Measurements from ENCODE around the gene CARNS1.

Gene CARNS1

DNA sequence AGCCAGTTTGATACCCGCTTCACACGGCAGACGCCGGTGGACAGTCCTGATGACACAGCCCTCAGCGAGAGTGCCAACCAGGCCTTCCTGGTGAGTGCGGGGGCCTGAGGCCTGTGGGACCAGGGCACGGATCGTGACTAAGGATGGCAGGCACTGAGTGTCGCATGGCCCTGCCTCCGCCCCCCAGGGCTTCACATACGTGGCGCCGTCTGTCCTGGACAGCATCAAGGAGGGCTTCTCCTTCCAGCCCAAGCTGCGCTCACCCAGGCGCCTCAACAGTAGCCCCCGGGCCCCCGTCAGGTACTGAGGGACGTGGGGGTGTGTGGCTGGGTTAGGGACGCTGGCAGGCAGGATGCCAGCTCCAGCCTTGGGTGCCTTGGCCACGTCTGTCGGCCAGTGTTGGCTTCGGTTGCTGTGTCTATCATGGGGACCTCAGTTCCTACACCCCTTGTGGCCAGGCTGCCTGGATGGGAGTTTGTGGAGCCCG, 19.0 kb downstream of the CARNS1 start:
- Histone ChIP-seq H3K27me3 (ENCODE audit: low read length) (no peaks in the 10 kb centered on the region), H3K36me3 (ENCODE audit: low read length) (no peaks in the 10 kb centered on the region), H3K4me3 (ENCODE audit: insufficient read depth, low read length, poor library complexity, severe bottlenecking) (no peak overlapping the region), H3K4me2 (ENCODE audit: low read depth, low read length, poor library complexity, severe bottlenecking) (peak overlapping the region; percentile 99), H3K79me2 (ENCODE audit: insufficient read depth, low read length) (peaks cover 25% of the 10 kb centered on the region; the same call in 1 of the 2 replicates), H3K9me3 (ENCODE audit: insufficient read depth, low read length) (no peaks in the 10 kb centered on the region), H2AFZ (ENCODE audit: low read depth, low read length, severe bottlenecking) (no peak overlapping the region), H3K9ac (ENCODE audit: low read length) (peak overlapping the region; percentile 100), H3K9me2 (replicated peaks; ENCODE audit: insufficient read depth, low read length) (no peaks in the 10 kb centered on the region), H3K27ac (ENCODE audit: low read depth, low read length) (peak overlapping the region; percentile 100), H3F3A (ENCODE audit: insufficient read depth) (peaks cover 56% of the 10 kb centered on the region), H4K20me1 (ENCODE audit: low read depth, low read length) (no peaks in the 10 kb centered on the region)
- TF ChIP-seq, protein P1, sequence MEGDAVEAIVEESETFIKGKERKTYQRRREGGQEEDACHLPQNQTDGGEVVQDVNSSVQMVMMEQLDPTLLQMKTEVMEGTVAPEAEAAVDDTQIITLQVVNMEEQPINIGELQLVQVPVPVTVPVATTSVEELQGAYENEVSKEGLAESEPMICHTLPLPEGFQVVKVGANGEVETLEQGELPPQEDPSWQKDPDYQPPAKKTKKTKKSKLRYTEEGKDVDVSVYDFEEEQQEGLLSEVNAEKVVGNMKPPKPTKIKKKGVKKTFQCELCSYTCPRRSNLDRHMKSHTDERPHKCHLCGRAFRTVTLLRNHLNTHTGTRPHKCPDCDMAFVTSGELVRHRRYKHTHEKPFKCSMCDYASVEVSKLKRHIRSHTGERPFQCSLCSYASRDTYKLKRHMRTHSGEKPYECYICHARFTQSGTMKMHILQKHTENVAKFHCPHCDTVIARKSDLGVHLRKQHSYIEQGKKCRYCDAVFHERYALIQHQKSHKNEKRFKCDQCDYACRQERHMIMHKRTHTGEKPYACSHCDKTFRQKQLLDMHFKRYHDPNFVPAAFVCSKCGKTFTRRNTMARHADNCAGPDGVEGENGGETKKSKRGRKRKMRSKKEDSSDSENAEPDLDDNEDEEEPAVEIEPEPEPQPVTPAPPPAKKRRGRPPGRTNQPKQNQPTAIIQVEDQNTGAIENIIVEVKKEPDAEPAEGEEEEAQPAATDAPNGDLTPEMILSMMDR (IDR thresholded peaks at IDR 0.05; ENCODE audit: insufficient read depth, low read length, poor library complexity, severe bottlenecking) = no peak
- no peak for TF ChIP-seq EZH2phosphoT487 (conservative IDR thresholded peaks at IDR 0.05; ENCODE audit: low read length)

DNA sequence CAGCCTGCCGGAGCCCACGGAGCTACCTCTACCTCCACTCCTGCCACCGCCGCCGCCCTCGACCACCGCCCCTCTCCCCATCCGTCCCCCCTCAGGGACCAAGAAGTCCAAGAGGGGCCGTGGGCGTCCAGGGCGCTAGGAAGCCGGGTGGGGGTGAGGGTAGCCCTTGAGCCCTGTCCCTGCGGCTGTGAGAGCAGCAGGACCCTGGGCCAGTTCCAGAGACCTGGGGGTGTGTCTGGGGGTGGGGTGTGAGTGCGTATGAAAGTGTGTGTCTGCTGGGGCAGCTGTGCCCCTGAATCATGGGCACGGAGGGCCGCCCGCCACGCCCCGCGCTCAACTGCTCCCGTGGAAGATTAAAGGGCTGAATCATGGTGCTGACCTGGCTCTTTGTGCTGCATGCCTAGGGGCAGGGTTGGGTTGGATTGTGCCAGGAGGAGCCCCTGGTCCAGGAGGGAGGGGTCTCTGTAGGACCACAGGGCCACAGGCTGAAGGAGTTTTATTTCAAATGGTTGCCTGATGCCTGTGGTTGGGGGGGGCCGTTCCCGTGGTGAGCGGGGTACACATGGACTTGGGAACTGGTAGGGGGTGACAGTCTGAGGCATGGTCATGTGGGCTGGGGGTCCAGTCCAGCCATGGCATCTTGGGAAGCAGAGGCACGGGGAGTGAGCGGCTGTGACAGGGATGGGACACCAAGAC, 19.7 kb downstream of the CARNS1 start:
- Histone ChIP-seq H3K9me2 (replicated peaks; ENCODE audit: insufficient read depth, low read length) (no peaks in the 10 kb centered on the region), H3K9me3 (ENCODE audit: insufficient read depth, low read length) (no peaks in the 10 kb centered on the region), H3K27me3 (ENCODE audit: low read length) (no peaks in the 10 kb centered on the region), H3K4me3 (ENCODE audit: insufficient read depth, low read length, poor library complexity, severe bottlenecking) (peak overlapping the region; percentile 96), H3K9ac (ENCODE audit: low read length) (peak overlapping the region; percentile 100), H3K4me2 (ENCODE audit: low read depth, low read length, poor library complexity, severe bottlenecking) (peak overlapping the region; percentile 99), H2AFZ (ENCODE audit: low read depth, low read length, severe bottlenecking) (no peak overlapping the region), H3K79me2 (ENCODE audit: insufficient read depth, low read length) (peaks cover 24% of the 10 kb centered on the region; the same call in 1 of the 2 replicates), H3K36me3 (ENCODE audit: low read length) (no peaks in the 10 kb centered on the region), H4K20me1 (ENCODE audit: low read depth, low read length) (no peaks in the 10 kb centered on the region), H3K27ac (ENCODE audit: low read depth, low read length) (peak overlapping the region; percentile 100), H3F3A (ENCODE audit: insufficient read depth) (peaks cover 63% of the 10 kb centered on the region)
- TF ChIP-seq, protein P1 (IDR thresholded peaks at IDR 0.05; ENCODE audit: insufficient read depth, low read length, poor library complexity, severe bottlenecking) = no peak
- TF ChIP-seq EZH2phosphoT487 (conservative IDR thresholded peaks at IDR 0.05; ENCODE audit: low read length) = no peak

DNA sequence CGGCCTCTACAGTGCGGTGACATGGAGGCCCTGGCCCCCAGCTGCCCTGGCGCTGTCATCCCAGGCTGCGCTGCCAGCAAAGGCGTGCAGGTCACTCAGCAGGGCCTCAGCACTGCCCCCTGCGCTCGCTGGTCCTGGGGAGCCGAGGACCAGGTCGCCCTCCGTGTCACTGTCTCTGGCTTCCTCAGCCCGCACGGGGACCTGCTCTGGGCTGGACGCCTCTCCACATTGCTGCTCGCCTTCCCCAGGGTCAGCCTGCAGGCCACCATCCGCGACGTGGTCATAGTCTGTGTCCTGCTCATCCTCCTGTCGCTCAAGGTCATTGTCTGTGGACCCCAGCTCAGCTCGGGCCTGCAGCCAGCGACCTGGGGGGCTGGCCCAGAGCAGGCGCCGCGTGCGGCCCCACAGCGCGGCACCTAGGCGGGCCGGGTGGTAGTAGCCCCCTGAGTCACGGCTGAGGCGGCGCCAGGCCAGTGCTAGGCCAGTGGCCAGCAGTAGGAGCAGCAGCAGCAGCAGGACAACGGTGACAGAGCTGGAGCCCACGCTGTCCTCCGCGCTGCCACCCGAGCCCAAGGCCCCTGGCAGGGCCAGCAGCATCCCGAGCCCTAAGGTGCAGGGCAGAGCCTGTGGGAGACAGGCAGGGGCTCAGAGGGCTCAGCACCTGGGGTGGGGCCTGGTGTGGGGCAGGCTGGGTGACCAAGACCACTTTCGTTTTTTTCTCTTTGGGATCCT, 20.4 kb downstream of the CARNS1 start:
- Histone ChIP-seq H3K36me3 (ENCODE audit: low read length) (no peaks in the 10 kb centered on the region), H3F3A (ENCODE audit: insufficient read depth) (peaks cover 70% of the 10 kb centered on the region), H3K9me3 (ENCODE audit: insufficient read depth, low read length) (no peaks in the 10 kb centered on the region), H3K9me2 (replicated peaks; ENCODE audit: insufficient read depth, low read length) (no peaks in the 10 kb centered on the region), H3K27ac (ENCODE audit: low read depth, low read length) (peak overlapping the region; percentile 100), H2AFZ (ENCODE audit: low read depth, low read length, severe bottlenecking) (no peak overlapping the region), H3K79me2 (ENCODE audit: insufficient read depth, low read length) (peaks cover 24% of the 10 kb centered on the region; the same call in 1 of the 2 replicates), H3K4me2 (ENCODE audit: low read depth, low read length, poor library complexity, severe bottlenecking) (peak overlapping the region; percentile 99), H3K27me3 (ENCODE audit: low read length) (no peaks in the 10 kb centered on the region), H4K20me1 (ENCODE audit: low read depth, low read length) (no peaks in the 10 kb centered on the region), H3K4me3 (ENCODE audit: insufficient read depth, low read length, poor library complexity, severe bottlenecking) (peak overlapping the region; percentile 96), H3K9ac (ENCODE audit: low read length) (peak overlapping the region; percentile 100)
- no peak for TF ChIP-seq EZH2phosphoT487 (conservative IDR thresholded peaks at IDR 0.05; ENCODE audit: low read length)
- TF ChIP-seq, protein P1 (IDR thresholded peaks at IDR 0.05; ENCODE audit: insufficient read depth, low read length, poor library complexity, severe bottlenecking) = no peak

Measured in SU-DHL-6 (cell line).